ENCODE measurements around the gene ITGA11.

Gene ITGA11

GRCh38 chr15:68379759-68380290 is 52.1 kb downstream of the ITGA11 start:
- peaks cover 3% of the 10 kb centered on the region for H3K4me1 ChIP-seq (ENCODE audit: insufficient read depth, insufficient read length)
- H3K9me3 ChIP-seq (ENCODE audit: insufficient read depth, low read length), result no peaks in the 10 kb centered on the region
- no peaks in the 10 kb centered on the region for H3K27me3 ChIP-seq (ENCODE audit: insufficient read depth, insufficient read length)
- H3K9ac ChIP-seq (ENCODE audit: insufficient read length, low read depth), result no peak overlapping the region
- H3K36me3 ChIP-seq (ENCODE audit: insufficient read depth, insufficient read length, low read length), result peaks cover 8% of the 10 kb centered on the region
- H3K4me3 ChIP-seq (ENCODE audit: insufficient read length, low read depth), result no peak overlapping the region
- no peak for DNase-seq (ENCODE audit: low read depth, low spot score)
- TF ChIP-seq SUZ12 (IDR thresholded peaks at IDR 0.05; ENCODE audit: extremely low read depth, insufficient read depth, insufficient read length) (no peak), YY1 (IDR thresholded peaks at IDR 0.05; ENCODE audit: insufficient read depth, insufficient read length) (no peak), ZNF274 (IDR thresholded peaks at IDR 0.05; ENCODE audit: low read depth, low read length) (no peak)

- peaks cover 7% of the 10 kb centered on the region for H3K4me1 ChIP-seq (ENCODE audit: insufficient read depth, insufficient read length)
- H3K27me3 ChIP-seq (ENCODE audit: insufficient read depth, insufficient read length), result no peaks in the 10 kb centered on the region
- DNase-seq (ENCODE audit: low read depth, low spot score), result no peak
- TF ChIP-seq ZNF274 (IDR thresholded peaks at IDR 0.05; ENCODE audit: low read depth, low read length), result no peak
- no peak for TF ChIP-seq YY1 (IDR thresholded peaks at IDR 0.05; ENCODE audit: insufficient read depth, insufficient read length)
- TF ChIP-seq SUZ12 (IDR thresholded peaks at IDR 0.05; ENCODE audit: extremely low read depth, insufficient read depth, insufficient read length), result no peak
- no peak overlapping the region for H3K4me3 ChIP-seq (ENCODE audit: insufficient read length, low read depth)
- peaks cover 8% of the 10 kb centered on the region for H3K36me3 ChIP-seq (ENCODE audit: insufficient read depth, insufficient read length, low read length)
- no peak overlapping the region for H3K9ac ChIP-seq (ENCODE audit: insufficient read length, low read depth)
- no peaks in the 10 kb centered on the region for H3K9me3 ChIP-seq (ENCODE audit: insufficient read depth, low read length)
These were observed 52.8 kb downstream of the ITGA11 start for GRCh38 chr15:68379058-68379758.

- Histone ChIP-seq H3K4me3 (ENCODE audit: insufficient read length, low read depth) (no peak overlapping the region), H3K9ac (ENCODE audit: insufficient read length, low read depth) (no peak overlapping the region)
- TF ChIP-seq ZNF274 (IDR thresholded peaks at IDR 0.05; ENCODE audit: low read depth, low read length) (no peak), SUZ12 (IDR thresholded peaks at IDR 0.05; ENCODE audit: extremely low read depth, insufficient read depth, insufficient read length) (no peak), YY1 (IDR thresholded peaks at IDR 0.05; ENCODE audit: insufficient read depth, insufficient read length) (no peak)
These were observed 53.4 kb downstream of the ITGA11 start for GRCh38 chr15:68378595-68378994.

GRCh38 chr15:68377766-68378165 is 54.2 kb downstream of the ITGA11 start:
- H3K9me3 ChIP-seq (ENCODE audit: insufficient read depth, low read length), result no peaks in the 10 kb centered on the region
- no peak overlapping the region for H3K4me3 ChIP-seq (ENCODE audit: insufficient read length, low read depth)
- DNase-seq (ENCODE audit: low read depth, low spot score), result no peak
- TF ChIP-seq ZNF274 (IDR thresholded peaks at IDR 0.05; ENCODE audit: low read depth, low read length) (no peak), YY1 (IDR thresholded peaks at IDR 0.05; ENCODE audit: insufficient read depth, insufficient read length) (no peak), SUZ12 (IDR thresholded peaks at IDR 0.05; ENCODE audit: extremely low read depth, insufficient read depth, insufficient read length) (no peak)
- H3K36me3 ChIP-seq (ENCODE audit: insufficient read depth, insufficient read length, low read length), result peaks cover 8% of the 10 kb centered on the region
- peaks cover 7% of the 10 kb centered on the region for H3K4me1 ChIP-seq (ENCODE audit: insufficient read depth, insufficient read length)
- no peaks in the 10 kb centered on the region for H3K27me3 ChIP-seq (ENCODE audit: insufficient read depth, insufficient read length)
- no peak overlapping the region for H3K9ac ChIP-seq (ENCODE audit: insufficient read length, low read depth)

More at GRCh38 chr15:68378595-68378994, 53.4 kb downstream of the ITGA11 start:
- Histone ChIP-seq H3K4me1 (ENCODE audit: insufficient read depth, insufficient read length) (peaks cover 7% of the 10 kb centered on the region), H3K36me3 (ENCODE audit: insufficient read depth, insufficient read length, low read length) (peaks cover 8% of the 10 kb centered on the region), H3K27me3 (ENCODE audit: insufficient read depth, insufficient read length) (no peaks in the 10 kb centered on the region), H3K9me3 (ENCODE audit: insufficient read depth, low read length) (no peaks in the 10 kb centered on the region)
- DNase-seq (ENCODE audit: low read depth, low spot score), result no peak

- no peak for DNase-seq (ENCODE audit: low read depth, low spot score)
- TF ChIP-seq YY1 (IDR thresholded peaks at IDR 0.05; ENCODE audit: insufficient read depth, insufficient read length), result no peak
- no peak for TF ChIP-seq SUZ12 (IDR thresholded peaks at IDR 0.05; ENCODE audit: extremely low read depth, insufficient read depth, insufficient read length)
- no peak for TF ChIP-seq ZNF274 (IDR thresholded peaks at IDR 0.05; ENCODE audit: low read depth, low read length)
- peaks cover 7% of the 10 kb centered on the region for H3K4me1 ChIP-seq (ENCODE audit: insufficient read depth, insufficient read length)
- no peak overlapping the region for H3K4me3 ChIP-seq (ENCODE audit: insufficient read length, low read depth)
- H3K9ac ChIP-seq (ENCODE audit: insufficient read length, low read depth), result no peak overlapping the region
- no peaks in the 10 kb centered on the region for H3K27me3 ChIP-seq (ENCODE audit: insufficient read depth, insufficient read length)
- H3K9me3 ChIP-seq (ENCODE audit: insufficient read depth, low read length), result no peaks in the 10 kb centered on the region
- H3K36me3 ChIP-seq (ENCODE audit: insufficient read depth, insufficient read length, low read length), result peaks cover 8% of the 10 kb centered on the region
These were observed 55.4 kb downstream of the ITGA11 start for GRCh38 chr15:68376447-68377060.

GRCh38 chr15:68375716-68376220 is 56.2 kb downstream of the ITGA11 start:
- H3K36me3 ChIP-seq (ENCODE audit: insufficient read depth, insufficient read length, low read length), result peaks cover 4% of the 10 kb centered on the region
- peaks cover 7% of the 10 kb centered on the region for H3K4me1 ChIP-seq (ENCODE audit: insufficient read depth, insufficient read length)
- no peaks in the 10 kb centered on the region for H3K9me3 ChIP-seq (ENCODE audit: insufficient read depth, low read length)
- no peak for TF ChIP-seq ZNF274 (IDR thresholded peaks at IDR 0.05; ENCODE audit: low read depth, low read length)
- TF ChIP-seq YY1 (IDR thresholded peaks at IDR 0.05; ENCODE audit: insufficient read depth, insufficient read length), result no peak
- no peak for TF ChIP-seq SUZ12 (IDR thresholded peaks at IDR 0.05; ENCODE audit: extremely low read depth, insufficient read depth, insufficient read length)
- DNase-seq (ENCODE audit: low read depth, low spot score), result no peak
- H3K9ac ChIP-seq (ENCODE audit: insufficient read length, low read depth), result no peak overlapping the region
- H3K27me3 ChIP-seq (ENCODE audit: insufficient read depth, insufficient read length), result no peaks in the 10 kb centered on the region
- no peak overlapping the region for H3K4me3 ChIP-seq (ENCODE audit: insufficient read length, low read depth)

GRCh38 chr15:68375191-68375631 is 56.8 kb downstream of the ITGA11 start:
- Histone ChIP-seq H3K4me3 (ENCODE audit: insufficient read length, low read depth) (no peak overlapping the region), H3K27me3 (ENCODE audit: insufficient read depth, insufficient read length) (no peaks in the 10 kb centered on the region), H3K36me3 (ENCODE audit: insufficient read depth, insufficient read length, low read length) (peaks cover 2% of the 10 kb centered on the region), H3K4me1 (ENCODE audit: insufficient read depth, insufficient read length) (peaks cover 7% of the 10 kb centered on the region), H3K9me3 (ENCODE audit: insufficient read depth, low read length) (no peaks in the 10 kb centered on the region), H3K9ac (ENCODE audit: insufficient read length, low read depth) (no peak overlapping the region)
- no peak for TF ChIP-seq YY1 (IDR thresholded peaks at IDR 0.05; ENCODE audit: insufficient read depth, insufficient read length)
- no peak for TF ChIP-seq SUZ12 (IDR thresholded peaks at IDR 0.05; ENCODE audit: extremely low read depth, insufficient read depth, insufficient read length)
- TF ChIP-seq ZNF274 (IDR thresholded peaks at IDR 0.05; ENCODE audit: low read depth, low read length), result no peak
- DNase-seq (ENCODE audit: low read depth, low spot score), result no peak
